Amniotic stem cell (primary cell): ENCODE results near the gene AP2S1.
"Not testable (repeated sequence)": the region's sequence is repeated elsewhere in the genome, so short reads cannot be mapped to it uniquely, and the experiment has no call there.

Experiments
- DNase-seq: peaks from one replicate; lab custom pipeline; 2025; lab: John Stamatoyannopoulos, UW

Gene AP2S1

DNA sequence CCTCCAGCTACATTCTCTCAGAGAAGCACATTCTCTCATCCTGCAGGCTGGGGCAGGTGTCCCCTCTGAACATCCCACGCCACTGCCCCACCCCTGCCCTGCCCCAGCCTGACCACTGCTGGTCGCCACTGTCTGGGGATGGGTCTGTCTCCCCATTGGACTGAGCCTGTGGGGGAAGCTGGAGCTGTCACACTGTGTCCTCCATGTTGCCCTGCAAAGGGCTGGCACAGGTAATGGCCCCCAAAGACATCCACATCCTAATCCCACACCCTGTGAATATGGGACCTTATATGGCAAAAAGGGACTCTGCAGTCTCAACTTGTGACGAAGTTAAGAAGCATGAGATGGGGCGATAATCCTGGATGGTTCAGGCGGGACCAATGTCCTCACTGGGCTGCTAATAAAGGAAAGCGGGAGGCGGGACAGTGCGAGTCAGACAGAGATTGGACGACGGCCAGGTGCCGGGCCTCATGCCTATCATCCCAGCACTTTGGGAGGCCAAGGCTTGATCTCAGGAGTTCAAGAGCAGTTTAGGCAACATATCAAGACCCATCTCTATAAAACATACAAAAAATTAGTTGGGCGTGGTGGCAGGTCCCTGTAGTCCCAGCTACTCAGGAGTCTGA lies 9.1 kb downstream of the AP2S1 start:
- DNase-seq = no peak

DNA sequence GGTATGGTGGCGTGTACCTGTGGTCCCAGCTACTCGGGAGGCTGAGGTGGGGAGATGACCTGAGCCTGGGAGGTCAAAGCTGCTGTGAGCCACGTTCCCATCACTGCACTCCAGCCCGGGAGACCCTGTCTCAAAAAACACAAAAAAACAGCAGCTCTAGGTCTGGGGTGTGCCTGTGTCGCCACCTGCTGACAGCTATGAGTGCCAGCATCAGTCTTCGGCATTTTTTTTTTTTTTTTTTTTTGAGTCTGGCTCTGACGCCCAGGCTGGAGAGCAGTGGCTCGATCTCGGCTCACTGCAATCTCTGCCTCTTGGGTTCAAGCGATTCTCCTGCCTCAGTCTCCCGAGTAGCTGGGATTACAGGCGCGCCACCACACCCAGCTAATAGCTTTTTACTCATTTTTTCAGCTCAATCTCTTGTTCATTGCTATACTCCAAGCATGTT lies 10.1 kb downstream of the AP2S1 start:
- peak; percentile 39 for DNase-seq

DNA sequence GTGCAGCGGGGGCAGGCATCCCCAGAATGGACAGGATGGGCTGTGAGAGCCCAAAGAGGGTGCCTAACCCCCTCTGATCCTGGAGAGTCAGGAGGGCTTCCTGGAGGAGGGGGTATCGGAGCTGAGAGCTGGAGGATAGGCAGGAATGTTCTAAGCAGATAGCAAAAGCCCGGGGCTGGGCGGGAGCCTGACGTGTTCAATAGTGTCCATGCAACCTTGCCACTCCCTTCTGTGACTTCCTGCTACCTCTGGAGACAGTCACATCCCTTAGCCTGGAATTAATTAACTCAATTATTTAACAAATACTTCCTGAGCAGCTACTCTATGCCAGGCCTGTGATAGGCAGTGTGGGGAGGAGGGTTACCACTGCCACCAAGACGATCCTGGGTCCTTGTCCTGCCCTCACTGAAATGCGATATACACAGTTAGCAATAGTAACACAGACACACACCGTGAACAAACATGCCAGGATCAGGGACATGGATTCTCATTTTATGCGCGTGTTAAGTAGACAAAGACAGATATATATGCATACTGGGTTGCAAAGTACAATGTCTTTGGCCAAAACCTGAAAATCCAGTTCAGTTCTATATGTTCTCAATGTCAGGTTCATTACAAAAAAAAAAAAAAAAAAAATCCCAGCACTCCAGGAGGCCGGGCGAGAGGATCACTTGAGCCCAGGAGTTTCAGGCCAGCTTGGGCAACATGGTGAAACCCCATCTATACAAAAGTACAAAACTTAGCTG lies 10.7 kb downstream of the AP2S1 start:
- DNase-seq = no peak

DNA sequence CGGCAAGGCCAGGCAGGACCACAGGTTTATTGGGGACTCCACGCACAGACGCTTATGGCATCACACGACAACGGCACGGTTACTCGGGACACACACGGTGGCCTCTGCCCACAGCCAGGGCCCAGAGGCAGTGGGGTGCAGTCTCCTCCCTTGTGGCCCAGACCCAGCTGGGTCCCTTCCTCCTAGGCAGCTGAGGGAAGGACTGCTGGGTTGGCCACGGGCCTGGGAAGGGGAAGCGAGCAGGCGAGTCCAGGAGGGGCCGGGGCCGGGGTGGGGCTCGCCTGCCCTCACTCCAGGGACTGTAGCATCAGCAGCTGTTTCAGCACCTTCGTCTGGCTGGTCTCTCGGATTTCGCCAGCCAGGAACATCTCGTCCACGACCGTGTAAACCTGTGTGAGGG lies 12.5 kb downstream of the AP2S1 start:
- DNase-seq = no peak

DNA sequence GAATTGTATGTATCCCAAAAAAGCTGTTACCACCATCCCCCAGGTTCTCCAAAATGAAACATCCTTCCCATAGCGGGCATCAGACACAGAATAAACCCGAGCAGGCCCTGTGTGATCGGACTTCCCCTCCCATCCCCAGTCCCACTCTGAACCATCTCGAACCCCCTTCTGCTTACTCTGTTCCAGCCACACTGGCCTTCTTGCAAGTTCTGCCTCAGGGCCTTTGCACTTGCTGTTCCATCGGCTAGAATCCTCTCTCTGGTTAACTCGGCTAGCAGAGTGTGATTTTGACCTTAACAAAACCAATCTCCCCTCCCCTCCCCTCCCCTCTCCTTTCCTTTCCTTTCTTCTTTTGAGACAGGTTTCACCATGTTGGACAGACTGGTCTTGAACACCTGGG lies 15.7 kb downstream of the AP2S1 start:
- DNase-seq = no peak

DNA sequence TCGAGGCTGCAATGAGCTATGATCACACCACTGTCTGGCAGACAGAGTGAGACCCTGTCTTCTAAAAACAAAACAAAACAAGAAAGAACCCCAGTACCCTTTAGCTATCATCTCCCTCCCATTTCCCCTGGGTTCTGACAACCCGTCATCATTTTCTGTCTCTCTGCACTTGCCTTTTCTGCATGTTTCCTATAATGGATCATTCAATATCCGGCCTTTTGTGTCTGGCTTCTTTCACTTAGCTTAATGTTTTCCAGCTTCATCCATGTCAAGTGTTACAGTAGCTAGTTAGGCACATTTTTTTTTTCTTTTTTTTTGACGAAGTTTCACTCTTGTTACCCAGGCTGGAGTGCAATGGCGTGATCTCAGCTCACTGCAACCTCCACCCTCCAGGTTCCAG lies 16.5 kb downstream of the AP2S1 start:
- DNase-seq = no peak

DNA sequence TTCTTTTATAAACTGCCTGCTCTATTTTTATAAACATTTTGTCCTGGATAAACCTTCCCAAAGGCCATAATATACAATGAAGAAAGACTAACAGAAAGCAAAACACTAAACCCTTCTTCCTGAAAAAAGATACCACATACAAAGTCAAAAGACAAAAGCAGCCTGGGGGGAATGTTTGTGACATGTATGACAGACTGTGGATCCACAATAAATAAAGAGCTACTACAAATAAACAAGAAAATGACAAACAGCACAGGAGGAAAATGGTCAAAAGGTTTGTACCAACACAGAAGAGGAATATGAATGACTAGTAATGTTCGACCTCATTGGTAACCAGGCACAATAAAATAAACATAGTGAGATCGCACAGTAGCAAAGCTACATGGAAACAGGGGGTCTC lies 19.8 kb downstream of the AP2S1 start:
- no peak for DNase-seq

DNA sequence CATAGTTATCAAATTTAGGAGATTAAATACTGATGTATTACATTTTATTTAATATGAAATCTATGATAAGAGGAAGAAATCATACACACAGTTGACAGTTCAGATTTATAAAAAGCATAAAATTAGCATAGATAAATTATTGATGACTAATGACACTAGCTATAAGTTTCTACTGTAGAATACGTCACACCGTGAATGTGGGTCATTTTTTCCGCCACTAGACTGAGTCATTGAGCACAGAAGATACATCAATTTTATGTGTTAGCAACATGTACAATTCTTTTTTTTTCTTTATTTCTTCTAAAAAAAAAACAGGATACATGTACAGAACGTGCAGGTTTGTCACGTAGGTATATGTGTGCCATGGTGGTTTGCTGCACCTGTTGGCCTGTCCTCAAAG lies 22.2 kb downstream of the AP2S1 start:
- DNase-seq = no peak

DNA sequence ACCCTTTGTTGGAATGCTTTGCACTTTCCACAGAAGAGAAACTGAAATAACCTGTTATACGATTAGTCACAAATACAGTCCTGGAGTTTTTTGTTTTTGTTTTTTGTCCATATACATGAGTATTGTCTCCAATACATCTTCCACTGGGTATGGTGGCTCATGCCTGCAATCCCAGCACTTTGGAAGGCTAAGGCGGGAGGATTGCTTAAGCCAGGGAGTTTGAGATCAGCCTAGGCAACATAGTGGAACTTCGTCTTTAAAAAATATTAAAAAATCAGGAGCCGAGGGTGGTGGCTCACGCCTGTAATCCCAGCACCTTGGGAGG lies 25.0 kb downstream of the AP2S1 start:
- DNase-seq = no peak

DNA sequence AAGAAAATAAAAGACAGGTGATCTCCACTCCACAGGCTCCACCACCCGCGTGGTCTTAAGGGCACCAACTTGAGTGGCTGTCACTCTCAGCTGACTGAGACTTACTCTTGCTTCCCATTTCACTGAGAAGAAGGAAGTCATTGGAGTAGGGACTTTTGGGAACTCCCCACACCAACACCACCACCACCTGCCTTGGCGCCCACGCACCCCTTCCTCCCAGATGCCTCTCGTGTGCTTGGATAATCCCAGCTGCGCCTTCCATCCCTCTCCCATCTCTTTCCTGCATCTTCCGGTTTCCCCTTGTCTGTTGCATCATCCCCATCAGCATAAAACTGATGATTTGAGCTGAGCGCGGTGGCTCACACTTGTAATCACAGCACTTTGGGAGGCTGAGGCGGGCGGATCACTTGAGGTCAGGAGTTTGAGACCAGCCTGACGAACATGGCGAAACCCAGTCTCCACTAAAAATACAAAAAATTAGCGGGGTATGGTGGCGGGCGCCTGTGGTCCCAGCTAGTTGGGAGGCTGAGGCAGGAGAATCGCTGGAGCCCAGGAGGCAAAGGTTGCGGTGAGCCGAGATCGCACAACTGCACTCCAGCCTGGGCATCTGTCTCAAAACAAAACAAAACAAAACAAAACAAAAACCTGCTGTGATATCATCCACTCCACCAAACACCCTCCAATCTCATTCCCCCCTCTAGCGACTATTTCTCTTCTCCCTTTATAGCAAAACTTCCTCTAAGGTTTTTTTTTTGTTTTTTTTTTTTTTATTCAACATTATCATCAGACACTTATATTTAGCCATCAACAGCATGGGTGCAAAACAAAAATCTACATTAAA lies 25.5 kb downstream of the AP2S1 start:
- no peak for DNase-seq

DNA sequence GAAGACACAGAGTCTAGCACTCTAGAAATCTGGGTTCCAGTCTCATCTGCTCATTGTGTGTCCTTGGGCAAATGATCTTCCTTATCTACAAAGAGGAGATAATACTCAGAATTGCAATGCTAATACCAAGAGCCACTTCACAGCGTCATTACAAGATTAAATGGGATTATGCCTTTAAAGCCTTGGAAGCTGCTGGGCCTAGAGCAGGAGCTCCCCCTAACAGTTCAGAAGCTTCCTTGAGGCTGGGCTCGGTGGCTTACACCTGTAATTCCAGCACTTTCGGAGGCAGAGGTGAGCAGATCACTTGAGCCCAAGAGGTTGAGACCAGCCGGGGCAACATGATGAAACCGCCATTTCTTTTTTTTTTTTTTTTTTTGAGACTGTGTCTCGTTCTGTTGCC lies 27.6 kb downstream of the AP2S1 start:
- no peak for DNase-seq

DNA sequence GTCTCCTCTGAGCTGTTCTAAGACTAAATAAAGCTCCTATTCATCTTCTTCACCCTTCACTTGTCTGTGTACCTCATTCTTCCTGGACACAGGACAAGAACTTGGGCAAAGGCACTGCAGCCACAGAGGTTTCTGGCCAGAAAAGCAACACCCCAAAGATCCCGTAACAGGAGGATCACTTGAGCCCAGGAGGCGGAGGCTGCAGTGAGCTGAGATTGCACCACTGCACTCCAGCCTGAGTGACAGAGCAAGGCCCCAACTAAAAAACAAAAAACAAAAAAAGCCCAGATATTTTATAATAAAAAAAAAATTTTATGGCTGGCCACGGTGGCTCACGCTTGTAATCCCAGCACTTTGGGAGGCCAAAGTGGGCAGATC lies 28.2 kb downstream of the AP2S1 start:
- not testable (repeated sequence) for DNase-seq

DNA sequence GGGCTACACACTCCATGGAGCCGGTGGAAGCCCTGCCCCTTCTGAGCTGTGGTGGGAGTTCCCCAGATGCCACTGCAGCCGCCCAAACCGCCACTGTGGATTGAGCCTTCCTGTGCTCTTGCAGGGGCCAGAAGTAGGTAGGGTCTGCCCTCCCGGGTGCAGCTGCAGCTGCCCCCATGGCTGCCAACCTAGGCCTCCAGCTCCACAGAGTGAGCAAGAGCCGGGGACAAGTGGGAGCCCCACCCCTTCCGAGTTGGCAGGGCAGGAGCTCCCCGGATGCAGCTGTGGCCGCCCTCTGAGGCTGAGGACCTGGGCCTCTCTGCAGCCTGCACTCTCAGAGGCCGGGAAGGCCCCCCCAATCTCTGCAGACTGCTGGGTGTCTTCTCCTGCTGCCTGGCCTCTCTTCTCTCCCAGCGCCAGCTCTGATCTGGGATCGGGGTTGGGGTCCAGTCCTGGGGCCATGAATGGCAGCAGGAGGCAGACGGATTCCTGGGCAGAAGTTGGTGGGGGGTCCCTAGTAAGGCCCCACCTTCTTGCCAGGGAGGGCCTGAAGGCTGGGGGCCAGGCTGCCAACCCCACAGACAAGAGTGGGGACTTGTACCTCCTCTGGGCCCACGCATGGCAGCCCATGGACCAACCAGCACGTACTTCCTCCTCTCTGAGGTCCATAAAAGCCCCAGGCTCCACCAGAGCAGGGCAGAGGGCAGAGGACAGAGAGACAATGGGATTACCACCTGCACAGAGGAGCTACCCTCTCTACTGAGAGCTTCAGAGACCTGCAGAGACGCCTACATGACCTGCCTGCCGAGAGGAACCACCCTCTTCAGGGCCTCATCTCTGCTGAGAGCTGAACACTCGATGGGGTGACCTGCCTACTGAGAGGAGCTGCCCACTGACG lies 28.9 kb downstream of the AP2S1 start:
- no peak for DNase-seq

DNA sequence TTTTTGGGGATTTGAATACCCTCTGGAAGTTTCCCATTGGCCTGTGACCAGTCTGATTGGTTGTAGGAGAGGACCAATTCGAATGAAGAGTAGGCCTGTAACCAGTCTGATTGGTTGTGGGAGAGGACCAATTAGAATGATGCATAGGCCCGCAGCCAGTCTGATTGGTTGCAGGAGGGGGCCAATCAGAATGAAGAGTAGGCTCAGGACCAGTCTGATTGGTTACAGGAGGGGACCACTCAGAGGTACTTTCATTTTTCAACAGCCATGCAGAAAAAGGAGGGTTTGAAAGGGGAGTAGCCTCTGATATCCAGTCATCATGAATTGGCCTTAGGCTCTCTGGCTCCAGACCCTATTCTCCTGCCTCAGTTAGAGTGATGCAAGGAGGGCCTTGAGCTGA lies 31.8 kb downstream of the AP2S1 start:
- no peak for DNase-seq

DNA sequence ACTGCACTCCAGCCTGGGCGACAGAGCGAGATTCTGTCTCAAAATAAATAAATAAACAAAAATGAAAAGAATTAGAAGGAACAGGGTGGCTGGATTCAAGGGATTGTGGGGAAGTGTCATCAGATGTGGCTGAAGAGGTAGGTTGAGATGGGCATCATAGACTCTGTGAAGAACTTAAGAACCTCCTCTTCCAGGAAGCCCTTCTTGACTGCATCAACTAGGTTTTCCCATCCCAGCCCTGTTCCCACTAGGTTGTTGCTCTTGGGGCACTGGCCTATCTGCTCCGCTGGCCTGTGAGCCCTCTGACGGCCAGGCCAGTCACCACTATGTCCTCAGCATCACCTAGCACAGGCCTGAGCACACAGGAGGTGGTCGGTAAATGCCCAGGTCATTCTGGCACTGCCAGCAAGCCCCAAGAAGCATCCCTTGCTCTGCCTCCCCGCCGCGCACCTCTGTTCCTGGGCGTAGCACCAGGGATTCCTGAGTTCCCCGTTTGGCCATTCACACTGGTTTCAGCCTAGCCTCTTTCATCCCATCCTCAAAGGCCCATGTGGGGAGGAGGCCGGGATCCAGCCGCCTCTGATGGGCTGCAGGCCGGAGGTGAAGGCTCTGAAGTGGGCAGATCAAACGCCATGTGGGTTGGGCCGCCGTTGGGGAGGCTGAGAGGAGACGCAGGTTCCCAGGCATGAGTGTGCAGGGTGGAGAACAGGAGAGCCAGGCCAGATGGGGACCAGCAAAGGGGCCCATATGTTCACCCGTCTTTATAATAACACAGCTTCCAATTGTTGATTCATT lies 34.6 kb downstream of the AP2S1 start:
- no peak for DNase-seq

DNA sequence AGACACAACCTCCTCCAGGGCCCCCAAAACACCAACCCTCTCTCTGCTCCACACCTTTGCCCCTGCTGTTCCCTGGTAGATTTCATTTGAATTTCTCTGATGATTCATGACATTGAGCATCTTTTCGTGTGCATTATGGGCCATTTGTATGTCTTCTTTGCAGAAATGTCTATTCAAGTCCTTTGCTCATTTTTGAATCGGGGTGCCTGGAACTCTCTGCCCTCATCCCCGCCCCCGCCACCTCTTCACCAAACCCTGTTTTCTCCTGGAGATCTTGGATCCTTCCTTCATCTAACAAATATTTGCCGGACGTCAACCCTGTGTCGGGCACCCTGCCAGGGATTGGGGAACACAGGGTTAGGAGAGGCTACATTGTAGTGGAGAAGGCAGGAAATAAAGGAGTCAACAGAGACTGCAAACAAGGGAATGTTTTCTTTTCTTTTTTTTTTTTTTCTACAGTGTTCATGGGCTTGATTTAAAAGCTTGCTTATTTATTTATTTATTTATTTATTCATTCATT lies 36.7 kb downstream of the AP2S1 start:
- no peak for DNase-seq

DNA sequence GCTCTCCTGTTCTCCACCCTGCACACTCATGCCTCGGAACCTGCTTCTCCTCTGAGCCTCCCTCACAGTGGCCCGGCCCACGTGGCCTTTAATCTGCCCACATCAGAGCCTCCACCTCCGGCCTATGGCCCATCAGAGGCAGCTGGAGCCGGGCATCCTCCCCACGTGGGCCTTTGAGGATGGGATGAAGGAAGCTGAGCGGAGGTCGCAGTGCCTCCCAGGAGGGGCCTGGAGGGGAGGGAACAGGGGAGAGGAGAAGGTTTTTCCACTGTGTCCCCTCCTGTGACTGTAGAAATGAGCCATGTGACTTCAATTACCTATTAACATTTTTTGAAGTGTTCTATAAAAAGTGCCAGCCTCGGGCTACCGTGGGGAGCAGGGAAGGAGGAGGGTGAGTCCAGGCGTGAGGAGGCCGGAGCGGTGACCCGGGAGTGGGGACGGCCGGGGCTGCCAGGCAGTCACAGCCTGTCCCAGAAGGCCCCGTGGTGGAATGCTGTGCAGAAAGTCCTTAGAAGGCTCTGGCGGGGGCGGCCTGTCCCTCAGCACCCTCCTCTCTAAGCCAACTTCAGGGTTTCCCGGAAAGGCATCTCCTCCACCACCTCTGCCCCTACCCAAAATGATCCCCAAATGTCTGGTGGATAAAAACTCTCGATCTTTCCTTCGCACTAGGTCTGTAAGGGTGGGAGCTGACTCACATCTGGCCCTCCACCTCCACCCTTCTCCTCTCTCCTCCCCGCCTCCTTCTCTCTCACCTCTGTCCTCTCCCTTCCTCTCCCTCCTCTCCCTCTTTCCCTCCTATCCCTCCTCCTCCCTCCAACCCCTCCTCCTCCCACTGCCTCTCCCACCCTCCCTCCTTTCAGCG lies 37.4 kb downstream of the AP2S1 start:
- DNase-seq = no peak

DNA sequence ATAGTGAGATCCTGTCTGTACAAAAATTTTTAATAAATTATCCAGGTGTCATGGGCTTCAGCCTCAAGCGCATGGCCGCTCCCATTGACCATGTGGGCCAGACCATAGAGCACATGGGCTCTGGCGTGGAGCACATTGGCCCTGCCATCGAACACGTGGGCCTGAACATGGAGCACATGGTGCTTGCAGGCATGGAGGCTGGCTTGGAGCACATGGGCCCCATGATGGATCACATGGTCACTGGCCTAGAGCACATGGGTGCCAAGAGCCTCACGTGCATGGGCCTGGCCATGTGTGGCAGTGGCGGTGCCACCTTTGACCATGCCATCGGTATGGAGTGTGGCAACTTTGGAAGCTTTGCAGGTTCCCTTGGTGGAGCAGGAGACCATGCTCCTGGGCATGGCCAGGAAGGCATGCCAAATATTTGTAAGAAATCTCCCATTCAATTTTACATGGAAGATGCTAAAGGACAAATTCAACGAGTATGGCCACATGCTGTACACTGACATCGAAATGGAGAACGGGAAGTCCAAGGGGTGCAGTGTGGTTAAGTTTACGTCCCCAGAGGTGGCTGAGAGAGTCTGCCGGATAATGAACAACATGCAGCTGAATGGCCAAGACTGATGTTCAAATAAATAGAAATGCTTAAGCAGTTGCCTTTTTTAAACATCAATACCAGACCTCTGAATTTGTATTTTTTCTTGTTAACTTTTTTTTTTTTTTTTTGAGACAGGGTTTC lies 40.9 kb downstream of the AP2S1 start:
- DNase-seq = no peak

DNA sequence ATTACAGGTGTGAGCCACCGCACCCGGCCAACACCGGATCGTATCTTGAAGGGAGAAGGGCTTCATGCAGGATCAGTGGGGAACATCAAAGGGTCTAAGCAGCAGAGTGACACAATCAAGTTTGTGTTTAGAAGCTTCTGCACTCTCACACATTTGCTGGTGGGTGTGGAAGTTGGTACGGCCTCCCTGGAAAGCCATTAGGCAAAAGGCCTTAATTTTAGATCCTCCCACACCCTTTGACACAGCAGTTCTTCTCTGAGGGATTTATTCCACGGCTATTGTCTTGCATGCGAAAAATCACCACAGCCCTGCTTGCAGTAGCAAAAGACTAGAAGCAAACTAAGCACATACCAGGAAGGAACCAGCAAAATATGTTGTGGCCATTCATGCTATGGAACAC lies 44.0 kb downstream of the AP2S1 start:
- DNase-seq = no peak
